DOHH2 (cell line): Measurements from ENCODE around the gene N4BP3.

ENCODE experiments used
- EZH2phosphoT487 ChIP-seq: fragments of 200-600 bp; sonication (generic); IDR thresholded peaks from 2 replicates; pipeline ENCODE4 v1.6.1; 2017; ENCODE audit warnings: borderline replicate concordance, mild to moderate bottlenecking, antibody characterized with exemption, low read length, moderate library complexity, mixed read lengths
- TF ChIP-seq, protein P1 (sequence below): fragments of 200-600 bp; sonication (generic); IDR thresholded peaks from one replicate; pipeline ENCODE4 v1.5.1; 2014; ENCODE audit warnings: antibody characterized with exemption, mild to moderate bottlenecking, low read depth, low read length; ENCODE audit not compliant: poor library complexity, severe bottlenecking

- TF ChIP-seq, protein P1, sequence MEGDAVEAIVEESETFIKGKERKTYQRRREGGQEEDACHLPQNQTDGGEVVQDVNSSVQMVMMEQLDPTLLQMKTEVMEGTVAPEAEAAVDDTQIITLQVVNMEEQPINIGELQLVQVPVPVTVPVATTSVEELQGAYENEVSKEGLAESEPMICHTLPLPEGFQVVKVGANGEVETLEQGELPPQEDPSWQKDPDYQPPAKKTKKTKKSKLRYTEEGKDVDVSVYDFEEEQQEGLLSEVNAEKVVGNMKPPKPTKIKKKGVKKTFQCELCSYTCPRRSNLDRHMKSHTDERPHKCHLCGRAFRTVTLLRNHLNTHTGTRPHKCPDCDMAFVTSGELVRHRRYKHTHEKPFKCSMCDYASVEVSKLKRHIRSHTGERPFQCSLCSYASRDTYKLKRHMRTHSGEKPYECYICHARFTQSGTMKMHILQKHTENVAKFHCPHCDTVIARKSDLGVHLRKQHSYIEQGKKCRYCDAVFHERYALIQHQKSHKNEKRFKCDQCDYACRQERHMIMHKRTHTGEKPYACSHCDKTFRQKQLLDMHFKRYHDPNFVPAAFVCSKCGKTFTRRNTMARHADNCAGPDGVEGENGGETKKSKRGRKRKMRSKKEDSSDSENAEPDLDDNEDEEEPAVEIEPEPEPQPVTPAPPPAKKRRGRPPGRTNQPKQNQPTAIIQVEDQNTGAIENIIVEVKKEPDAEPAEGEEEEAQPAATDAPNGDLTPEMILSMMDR = no peak
- no peak for TF ChIP-seq EZH2phosphoT487
These were observed 61.1 kb downstream of the N4BP3 start for GRCh38 chr5:178174456-178174855.
